Thoracic aorta (tissue), 2 donors: ENCODE results near the gene OR4B1. TPM values are rescaled to one million over a fixed set of nuclear protein-coding genes. Genes with fewer than 3 reads are reported as not detected.
"Not testable (repeated sequence)": the region's sequence is repeated elsewhere in the genome, so short reads cannot be mapped to it uniquely, and the experiment has no call there.

Experiments
- ATAC-seq: fragments of 150-250 bp; one replicate; pipeline ENCODE4 v1.8.0; 2017; ENCODE audit warnings: low read depth; ENCODE audit not compliant: insufficient number of reproducible peaks, low FRiP score
- DNase-seq: peaks from one replicate; pipeline ENCODE4 v3.0.0-alpha.2; 2020; ENCODE audit warnings: low spot score
- H3K27ac ChIP-seq, 2 donors: fragments of 200-600 bp; sonication (generic); 1 replicate in 1 of 2; 2 replicates in 1 of 2; pipeline ENCODE4 v1.5.1; 2016; ENCODE audit warnings: mild to moderate bottlenecking in 2 of 2, moderate library complexity in 2 of 2
- H3K27me3 ChIP-seq: fragments of 200-600 bp; sonication (generic); replicated peaks from 2 replicates; pipeline ENCODE4 v1.6.0; 2016; ENCODE audit warnings: mild to moderate bottlenecking; ENCODE audit not compliant: insufficient read depth
- H3K36me3 ChIP-seq: fragments of 200-600 bp; sonication (generic); one replicate; pipeline ENCODE4 v1.5.1; 2016
- H3K4me1 ChIP-seq, 2 donors: fragments of 200-600 bp; sonication (generic); 1 replicate in 1 of 2; 2 replicates in 1 of 2; pipeline versions ENCODE4 v1.5.1 to v1.6.0; 2016; ENCODE audit warnings: low read depth in 2 of 2, mild to moderate bottlenecking in 1 of 2; ENCODE audit not compliant: control insufficient read depth in 1 of 2
- H3K4me3 ChIP-seq: fragments of 200-600 bp; sonication (generic); 2 replicates; pipeline ENCODE4 v1.5.1; 2016; ENCODE audit warnings: mild to moderate bottlenecking
- H3K9me3 ChIP-seq: fragments of 200-600 bp; sonication (generic); 2 replicates; pipeline ENCODE4 v1.5.1; 2016
- CTCF ChIP-seq: fragments of 200-600 bp; sonication (generic); IDR thresholded peaks from one replicate; pipeline ENCODE4 v1.5.1; 2019; ENCODE audit warnings: antibody characterized with exemption
- total RNA-seq, 2 donors: library from RNA; depleted of rRNA; stranded (reverse); fragments of >200 nt; gene quantifications; one replicate each; pipeline versions ENCODE4 v1.1.0 to v1.2.3, GENCODE V29; 2016

The OR4B1 gene
- total RNA-seq, 2 donors from 2014 or later: not detected

DNA sequence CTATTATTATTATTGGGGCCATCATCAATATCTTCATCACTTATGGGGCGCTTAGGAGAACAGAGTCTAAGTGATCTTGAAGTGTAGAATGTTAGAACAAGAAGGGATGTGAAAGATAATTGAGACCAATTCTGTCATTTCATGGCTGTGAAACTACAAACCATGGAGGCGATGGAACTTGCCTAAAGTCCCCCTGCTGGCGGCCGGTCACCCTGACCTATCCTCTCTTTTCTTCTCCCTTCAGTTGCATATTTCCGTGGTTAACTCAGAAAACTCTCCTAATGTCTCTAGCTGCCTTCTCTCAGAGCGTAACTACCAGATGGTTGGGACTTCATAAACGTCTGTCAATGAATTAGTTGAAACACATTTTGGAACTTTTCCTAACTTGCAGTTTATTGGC, 6.6 kb upstream of the OR4B1 start:
- no peaks in the 10 kb centered on the region for H3K27me3 ChIP-seq
- ATAC-seq (no peak), DNase-seq (no peak)
- no peaks in the 10 kb centered on the region for H3K36me3 ChIP-seq
- no peak overlapping the region for H3K27ac ChIP-seq
- no peaks in the 10 kb centered on the region for H3K9me3 ChIP-seq
- no peak overlapping the region for H3K4me3 ChIP-seq
- H3K4me1 ChIP-seq: no peaks in the 10 kb centered on the region
- no peak for TF ChIP-seq CTCF

DNA sequence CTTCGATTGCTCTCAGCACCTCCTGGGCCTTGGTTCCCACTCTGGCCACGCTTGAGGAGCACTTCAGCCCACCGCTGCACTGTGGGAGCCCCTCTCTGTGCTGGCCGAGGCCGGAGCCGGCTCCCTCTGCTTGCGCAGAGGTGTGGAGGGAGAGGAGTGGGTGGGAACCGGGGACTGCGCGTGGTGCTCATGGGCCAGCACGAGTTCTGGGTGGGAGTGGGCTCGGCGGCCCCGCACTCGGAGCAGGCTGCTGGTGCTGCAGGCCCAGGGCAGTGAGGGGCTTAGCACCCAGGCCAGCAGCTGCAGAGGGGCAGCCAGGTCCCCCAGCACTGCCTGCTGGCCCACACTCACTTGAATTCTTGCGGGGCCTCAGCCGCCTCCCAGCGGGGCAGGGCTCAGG, 12.2 kb downstream of the OR4B1 start:
- no peak for DNase-seq
- H3K4me1 ChIP-seq: no peaks in the 10 kb centered on the region
- no peaks in the 10 kb centered on the region for H3K9me3 ChIP-seq
- ATAC-seq: no peak
- no peak overlapping the region for H3K4me3 ChIP-seq
- no peak overlapping the region for H3K27ac ChIP-seq
- TF ChIP-seq CTCF: no peak
- no peaks in the 10 kb centered on the region for H3K27me3 ChIP-seq
- no peaks in the 10 kb centered on the region for H3K36me3 ChIP-seq

DNA sequence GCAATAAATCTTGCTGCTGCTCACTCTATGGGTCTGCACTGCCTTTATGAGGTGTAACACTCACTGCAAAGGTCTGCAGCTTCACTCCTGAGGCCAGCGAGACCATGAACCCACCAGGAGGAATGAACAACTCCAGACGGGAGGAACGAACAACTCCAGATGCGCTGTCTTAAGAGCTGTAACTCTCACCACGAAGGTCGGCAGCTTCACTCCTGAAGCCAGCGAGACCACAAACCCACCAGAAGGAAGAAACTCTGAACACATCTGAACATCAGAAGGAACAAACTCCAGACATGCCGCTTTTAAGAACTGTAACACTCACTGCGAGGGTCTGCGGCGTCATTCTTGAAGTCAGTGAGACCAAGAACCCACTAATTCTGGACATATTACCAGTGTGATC, 13.4 kb downstream of the OR4B1 start:
- H3K27ac ChIP-seq, H3K9me3 ChIP-seq, H3K4me1 ChIP-seq, ATAC-seq, H3K4me3 ChIP-seq, H3K27me3 ChIP-seq, DNase-seq, H3K36me3 ChIP-seq: not testable (repeated sequence)

- Histone ChIP-seq H3K4me3 (no peak overlapping the region), H3K36me3 (no peaks in the 10 kb centered on the region), H3K9me3 (no peaks in the 10 kb centered on the region), H3K27ac (no peak overlapping the region), H3K4me1 (no peaks in the 10 kb centered on the region), H3K27me3 (no peaks in the 10 kb centered on the region)
- DNase-seq (no peak), ATAC-seq (no peak)
- no peak for TF ChIP-seq CTCF
Measured at GRCh38 chr11:48237727-48238126, 21.1 kb downstream of the OR4B1 start.

DNA sequence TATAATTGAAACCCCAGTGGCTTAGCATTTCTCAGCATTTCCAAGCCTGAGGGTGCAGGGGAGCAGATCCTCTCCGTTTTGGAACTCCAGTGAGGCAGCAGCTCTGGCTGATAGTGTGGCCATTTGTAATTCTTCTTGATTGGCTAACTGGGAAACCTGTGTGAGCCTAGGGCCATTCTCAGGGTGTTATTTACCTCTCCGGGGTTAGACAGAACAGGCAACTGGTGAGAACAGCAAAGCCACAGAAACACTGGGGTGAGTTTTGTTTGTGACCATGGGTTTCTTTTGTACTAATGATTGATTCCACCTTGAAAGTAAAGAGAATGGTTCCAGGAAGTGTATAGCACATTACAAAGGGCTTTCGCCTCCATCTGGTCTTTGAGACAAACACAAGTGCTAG, 25.9 kb downstream of the OR4B1 start:
- Histone ChIP-seq H3K27me3 (no peaks in the 10 kb centered on the region), H3K9me3 (no peaks in the 10 kb centered on the region), H3K27ac (no peak overlapping the region), H3K4me3 (no peak overlapping the region), H3K36me3 (no peaks in the 10 kb centered on the region), H3K4me1 (no peaks in the 10 kb centered on the region)
- no peak for DNase-seq
- ATAC-seq: no peak
- TF ChIP-seq CTCF: no peak

DNA sequence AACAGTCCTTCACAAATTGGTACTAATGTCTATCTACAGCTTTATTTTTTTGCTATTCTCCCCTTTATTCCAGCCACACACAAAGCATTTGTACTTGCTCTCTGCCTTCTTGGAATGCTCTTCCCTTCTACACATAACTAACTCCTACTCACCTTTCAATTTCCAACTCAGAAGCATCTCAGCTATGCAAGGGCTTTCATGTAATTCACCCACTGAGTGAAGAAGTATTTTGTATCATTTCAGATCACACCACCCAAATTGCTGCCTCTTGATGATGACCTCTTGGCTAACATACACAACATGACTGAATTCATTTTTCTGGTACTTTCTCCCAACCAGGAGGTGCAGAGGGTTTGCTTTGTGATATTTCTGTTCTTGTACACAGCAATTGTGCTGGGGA, 28.2 kb downstream of the OR4B1 start, which contains the start of gene OR4X2:
OR4X2 (plus strand) TSS at position 301 of the 400 bp plus-strand sequence; CDS start at position 301, 0 bp downstream.
- Histone ChIP-seq H3K4me3 (no peak within 1 kb of the TSS), H3K27me3 (no peaks in the 10 kb centered on the region), H3K36me3 (no peaks in the 10 kb centered on the region), H3K27ac (no peak within 1 kb of the TSS), H3K9me3 (peaks cover 14% of the 10 kb centered on the region), H3K4me1 (no peaks in the 10 kb centered on the region)
- DNase-seq (no peak), ATAC-seq (no peak)
- TF ChIP-seq CTCF: no peak
